K562 treated with DMSO at 1 percent for 48 hours (cell line): ENCODE results near the gene POTEC. TPM values are rescaled to one million over a fixed set of nuclear protein-coding genes. Genes with fewer than 3 reads are reported as not detected.

Experiments used
- total RNA-seq: library from RNA; unstranded; fragments of 300-600 nt; gene quantifications from 2 replicates; pipeline ENCODE4 v1.2.3, GENCODE V29; 2022; ENCODE audit warnings: low replicate concordance; ENCODE audit errors: extremely low read depth

The POTEC gene
- total RNA-seq: not detected in 2 replicates

DNA sequence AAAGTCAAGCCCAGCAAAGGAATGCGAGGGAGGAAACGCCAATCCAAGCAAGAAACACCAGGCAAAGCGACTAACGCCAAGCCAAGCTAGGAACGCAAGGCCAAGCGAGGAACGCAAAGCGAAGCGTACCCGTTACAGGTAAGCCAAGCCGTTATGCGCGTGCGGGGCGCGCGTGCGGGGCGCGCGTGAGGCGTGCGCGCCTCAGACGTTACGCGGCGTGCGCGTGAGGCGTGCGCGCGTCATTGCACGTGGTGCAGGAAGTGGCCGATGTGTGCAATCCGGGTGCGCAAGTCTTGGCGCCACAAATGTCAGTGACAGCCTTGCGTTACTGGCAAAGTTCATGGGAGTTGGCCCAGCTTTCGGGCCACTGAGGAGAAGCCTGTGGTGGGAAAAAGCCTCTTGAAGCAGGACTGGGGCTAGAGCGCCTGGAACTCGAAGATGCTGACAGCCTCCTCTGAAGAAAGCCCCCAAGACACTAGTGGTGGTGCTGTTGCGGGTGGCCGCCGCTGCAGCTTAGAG is at the start of gene POTEC:
POTEC (minus strand) TSS at position 155 of the 519 bp plus-strand sequence. CDS start 454 bp downstream, outside the sequence.

Other genes starting within 250 kb of the POTEC start
- gene ANKRD30B, start 204.6 kb upstream of the POTEC start, total RNA-seq: not detected in 2 replicates